NCI-H774 (cell line): ENCODE measurements around the gene PRKAG2.

Experiments
- DNase-seq: peaks from one replicate; lab custom pipeline; 2025; lab: John Stamatoyannopoulos, UW

Gene PRKAG2

DNA sequence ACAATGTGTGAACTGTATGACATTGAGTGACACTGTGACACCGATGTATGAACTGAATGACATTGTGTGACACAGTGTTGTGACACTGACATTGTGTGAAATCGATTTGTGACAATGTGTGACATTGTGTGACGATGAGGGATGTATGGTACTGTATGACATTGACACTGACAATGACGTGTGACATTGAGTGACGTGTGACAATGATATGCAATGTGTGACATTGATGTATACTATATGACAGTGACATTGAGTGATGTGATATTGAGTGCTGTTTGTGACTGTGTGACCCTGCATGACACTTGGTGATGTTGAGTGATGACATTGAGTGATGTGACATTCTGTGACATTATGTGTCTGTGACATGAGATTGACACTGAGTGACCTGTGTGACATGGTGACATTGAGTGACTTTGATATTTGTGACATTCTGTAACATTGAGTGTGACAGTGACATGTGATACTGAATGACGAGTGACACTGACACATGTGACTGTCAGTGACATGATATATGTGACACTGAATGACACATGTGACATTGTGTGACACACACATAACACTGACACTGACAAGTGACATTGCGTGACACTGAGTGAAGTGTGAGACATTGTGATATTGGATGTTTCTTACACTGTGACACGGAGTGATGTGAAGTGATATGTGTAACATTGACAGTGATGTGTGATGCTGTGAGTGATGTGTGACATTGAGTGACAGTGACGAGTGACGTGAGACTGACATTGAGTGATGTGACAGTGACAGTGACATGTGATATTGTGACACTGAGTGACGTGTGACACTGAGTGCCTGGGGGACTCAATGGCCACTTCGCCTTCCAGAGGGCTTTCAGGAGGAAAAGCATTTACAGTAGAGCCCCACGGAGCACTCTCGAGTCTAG, 167.5 kb downstream of the PRKAG2 start:
- no peak for DNase-seq

DNA sequence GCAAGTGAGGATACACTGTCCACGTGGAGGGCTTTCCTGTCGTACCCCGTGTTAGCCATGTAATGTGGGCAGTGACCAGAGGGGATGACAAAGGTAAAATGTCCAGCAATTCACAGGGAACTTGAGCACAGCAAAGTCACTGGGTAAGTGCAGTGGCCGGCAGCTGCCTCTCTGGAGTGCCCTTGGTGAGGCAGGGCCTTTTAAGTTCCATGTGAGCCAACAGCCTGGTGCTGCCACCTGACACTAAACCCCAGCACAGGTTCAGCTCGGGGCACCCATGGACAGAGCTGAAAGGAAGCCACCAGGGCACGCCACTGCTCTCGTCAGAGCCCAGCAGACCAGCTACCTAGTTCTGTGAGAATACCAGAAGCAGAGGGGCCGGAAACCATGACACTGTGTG, 168.3 kb downstream of the PRKAG2 start:
- DNase-seq = no peak

DNA sequence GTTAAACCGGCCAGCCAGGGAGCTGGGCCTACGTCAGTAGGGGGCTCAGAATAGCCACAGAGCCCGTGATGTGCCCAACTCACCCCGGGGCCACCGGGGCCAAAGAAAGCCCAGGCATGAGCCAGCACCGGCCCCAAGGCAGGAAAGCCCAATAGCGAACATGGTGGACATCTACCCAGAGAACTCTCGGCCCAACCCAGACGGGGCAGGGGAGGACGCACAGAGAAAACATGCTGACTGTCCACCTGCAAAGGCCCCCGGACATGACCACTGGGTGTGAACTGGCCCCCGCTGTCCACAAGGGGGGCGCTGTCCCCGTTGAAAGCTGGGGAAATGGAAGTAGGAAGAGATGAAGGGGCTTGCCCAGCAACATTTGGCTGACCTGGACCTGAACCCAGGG, 169.2 kb downstream of the PRKAG2 start:
- DNase-seq = no peak

DNA sequence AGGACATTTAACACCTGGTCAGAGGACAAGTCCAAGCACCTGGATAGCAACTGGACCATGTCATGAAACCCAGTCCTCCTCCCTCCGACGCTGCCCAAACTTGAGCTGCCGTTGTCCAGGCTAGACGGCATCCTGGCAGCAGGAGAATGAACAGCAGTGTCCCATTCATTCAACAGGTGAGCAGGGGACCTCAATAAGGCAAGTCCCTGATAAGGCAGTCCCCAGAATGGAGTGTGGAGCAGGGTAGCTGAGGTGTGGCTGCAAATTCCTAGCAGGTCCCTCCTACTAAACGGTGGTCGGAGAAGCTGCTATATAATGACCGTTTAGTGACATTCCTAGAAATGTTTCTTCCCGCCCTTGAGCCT, 169.8 kb downstream of the PRKAG2 start:
- DNase-seq = no peak

DNA sequence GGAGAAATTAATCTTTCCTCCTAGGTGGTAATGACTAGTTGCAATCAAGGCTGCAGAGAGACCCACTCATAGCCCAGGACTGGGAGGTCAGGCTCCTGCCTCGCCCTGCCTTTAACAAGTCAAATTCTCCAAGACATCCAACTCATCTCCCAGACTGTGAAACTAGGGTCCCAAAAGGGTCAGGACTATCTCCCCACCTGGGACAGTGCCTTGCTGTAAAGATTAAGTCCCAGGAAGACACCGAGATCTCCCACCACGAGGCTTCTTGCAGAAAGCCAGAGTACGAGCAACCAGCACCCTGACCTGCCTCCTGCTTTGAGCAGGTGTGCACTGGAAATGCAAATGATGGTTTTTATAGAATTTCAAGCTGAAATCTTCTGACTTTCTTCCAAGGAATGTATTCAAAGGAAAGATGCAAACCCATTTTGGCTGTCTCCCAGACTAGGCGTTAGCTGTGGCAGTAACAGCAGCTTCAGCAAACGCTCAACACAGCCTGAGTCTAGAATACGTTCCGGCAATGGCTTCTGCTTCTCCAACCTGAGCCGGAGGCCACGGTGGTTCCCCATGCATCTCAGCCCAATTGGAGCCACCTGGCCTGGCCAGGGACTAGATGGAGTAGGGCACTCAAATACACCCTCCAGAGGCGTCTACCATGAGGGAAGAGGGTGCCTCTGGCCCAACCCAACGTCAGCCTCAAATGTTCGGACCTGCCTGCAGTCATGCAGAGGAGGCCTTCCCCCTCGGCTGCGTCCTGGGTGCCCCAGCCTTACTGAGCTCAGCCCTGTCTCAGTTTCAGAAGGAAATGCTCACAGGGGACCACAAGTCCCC, 170.4 kb downstream of the PRKAG2 start:
- DNase-seq = no peak

DNA sequence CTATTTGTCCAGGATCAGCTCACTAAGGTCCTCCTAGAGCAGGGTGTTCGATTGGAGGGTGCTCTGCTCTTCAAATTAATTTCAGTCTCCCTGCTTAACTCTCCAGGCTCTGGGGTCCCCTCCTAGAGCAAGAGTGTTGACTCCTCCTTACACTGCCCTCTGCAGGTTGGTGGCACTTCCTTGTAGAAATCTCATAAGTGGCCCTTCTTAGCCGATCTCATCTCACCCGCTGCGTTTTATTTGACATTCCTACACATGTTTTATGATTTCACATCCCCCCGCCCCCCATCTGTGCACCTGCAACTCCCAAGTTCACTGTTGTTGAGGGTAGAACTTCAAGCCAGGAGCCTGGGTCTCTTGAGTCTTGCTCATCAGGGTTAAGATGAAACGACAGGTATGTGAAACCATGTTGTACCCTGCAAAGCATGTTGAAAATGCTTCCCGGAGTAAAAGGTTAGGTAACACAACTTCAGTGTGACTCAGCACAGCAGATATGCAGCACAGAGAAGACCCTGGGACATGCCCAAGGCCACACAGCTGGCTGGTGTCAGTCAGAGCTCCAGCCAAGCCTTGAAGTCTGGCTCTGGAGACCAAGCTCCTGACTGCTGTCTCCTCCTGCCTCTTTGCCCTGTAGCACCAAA, 171.2 kb downstream of the PRKAG2 start:
- no peak for DNase-seq

DNA sequence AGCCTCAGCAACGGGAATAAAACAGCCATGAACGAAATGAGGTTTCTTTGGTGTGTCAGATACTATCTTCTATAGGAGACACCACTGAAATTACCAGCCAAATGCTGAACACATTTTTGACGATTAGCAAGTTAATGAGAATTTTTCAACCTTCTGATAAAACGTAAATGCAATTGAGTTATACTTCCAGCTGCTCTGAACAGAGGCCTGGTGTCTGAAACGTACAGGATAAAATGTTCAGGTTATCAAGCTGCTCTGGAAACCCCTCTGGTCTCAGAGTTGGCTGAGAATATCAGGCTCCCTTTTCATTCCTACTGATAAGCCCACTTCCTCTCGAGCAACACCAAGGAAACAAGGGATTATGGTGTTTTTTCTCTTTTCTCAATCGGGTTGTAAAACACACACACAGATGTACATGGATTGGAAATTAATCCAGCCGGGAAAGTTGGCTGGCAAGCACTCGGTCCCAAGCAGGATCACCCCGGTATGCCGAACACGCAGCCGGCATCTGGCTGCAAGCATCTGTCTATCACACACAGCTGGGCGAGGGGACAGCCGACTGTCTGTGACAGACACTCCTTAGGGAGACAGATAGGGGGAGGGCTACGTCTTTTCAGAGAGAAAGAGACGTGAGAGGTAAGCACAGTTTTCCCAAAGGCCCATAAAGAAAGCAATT, 171.8 kb downstream of the PRKAG2 start:
- DNase-seq = no peak

DNA sequence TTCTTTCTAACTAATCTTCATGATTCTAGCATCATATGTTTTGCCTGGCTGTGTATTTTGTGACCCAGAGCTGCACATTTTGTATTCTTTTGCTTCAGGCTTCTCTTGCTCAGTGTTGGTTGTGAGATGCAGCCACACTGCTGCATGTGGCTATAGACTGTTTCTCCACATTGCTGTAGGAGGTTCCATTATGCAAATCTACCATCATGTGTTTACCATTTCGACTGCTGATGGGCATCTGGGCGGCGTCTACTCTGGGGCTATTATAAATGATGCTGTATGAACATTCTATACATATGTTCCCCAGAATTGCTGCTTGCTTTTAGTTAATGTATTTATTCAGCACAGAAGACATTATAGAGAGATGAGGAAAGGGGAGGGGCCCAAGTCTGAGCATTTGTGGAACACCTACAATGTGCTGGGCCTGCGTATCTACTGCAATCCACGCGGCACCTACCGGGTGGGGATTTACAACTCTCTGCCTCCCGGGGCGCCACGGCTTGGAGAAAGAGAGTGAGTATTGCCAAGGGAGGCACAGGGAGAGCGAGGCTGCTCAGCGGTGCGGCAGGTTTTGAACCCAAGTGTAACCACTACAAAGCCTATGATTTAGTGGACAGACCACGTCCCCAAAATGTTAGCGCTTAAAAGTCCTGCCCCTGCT, 172.5 kb downstream of the PRKAG2 start:
- DNase-seq = no peak

DNA sequence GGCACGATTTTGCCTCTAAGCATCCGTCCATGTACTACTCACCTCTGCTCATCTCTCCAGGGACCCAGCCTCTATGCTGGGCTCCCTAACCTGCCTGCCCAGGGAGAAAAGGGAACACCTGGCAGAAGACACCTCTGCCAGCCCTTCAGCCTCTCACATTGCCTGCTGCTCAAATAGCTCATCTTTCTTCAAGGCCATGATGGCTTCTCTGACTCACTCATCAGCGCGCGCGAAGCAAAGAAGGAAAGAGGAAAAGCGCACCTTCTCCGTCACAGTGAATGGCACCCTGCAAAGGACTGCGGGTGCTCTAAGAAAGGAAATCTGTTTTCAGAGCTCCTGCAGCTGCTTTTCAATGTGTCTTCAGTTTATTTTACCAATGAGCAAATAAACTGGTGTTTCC, 174.0 kb downstream of the PRKAG2 start:
- DNase-seq = no peak

DNA sequence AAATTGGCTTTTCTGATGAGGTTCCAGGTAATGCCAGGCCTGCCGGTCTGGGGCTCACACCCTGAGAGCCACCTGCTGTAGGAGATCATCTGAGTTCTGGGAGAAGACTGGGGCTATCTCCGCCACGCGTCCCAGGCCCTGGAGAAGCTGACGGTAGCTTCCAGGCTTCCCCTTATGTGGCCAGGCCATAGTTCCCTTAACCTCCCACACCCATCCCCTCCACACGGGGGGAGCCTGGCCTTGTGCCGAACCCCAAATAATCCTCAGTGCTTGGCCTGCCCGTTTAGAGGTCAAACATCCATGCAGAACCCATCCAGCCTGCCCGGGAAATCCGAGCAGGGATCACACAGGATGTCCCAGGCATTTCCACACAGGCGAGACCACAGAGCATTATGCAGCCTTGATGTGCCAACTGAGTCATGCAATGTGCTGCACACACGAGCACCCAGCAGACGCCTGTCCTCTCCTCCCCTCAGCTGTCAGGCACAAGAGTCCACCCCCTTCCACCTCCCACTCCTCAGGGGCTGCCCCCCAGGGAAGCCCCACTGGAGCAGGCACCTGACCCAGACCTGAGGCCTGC, 176.2 kb downstream of the PRKAG2 start:
- no peak for DNase-seq

DNA sequence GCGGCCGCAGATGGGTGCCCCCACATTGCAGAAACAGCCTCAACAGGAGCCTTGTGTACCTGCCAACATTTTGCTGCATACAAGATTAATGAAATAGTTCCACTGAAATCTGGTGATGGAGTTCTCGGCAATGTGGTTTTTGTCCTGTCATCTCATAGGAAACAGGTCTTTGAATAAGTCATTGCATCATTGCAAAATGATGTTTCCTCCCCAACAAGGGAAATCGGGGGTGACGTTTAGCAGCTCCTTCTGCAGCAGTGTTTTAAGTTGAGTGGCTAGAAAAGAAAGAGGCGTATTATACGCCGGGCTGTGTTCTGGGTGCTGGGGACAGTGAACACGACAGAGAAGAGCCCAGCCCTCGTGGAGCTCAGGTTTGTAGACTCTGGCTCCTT, 177.0 kb downstream of the PRKAG2 start:
- DNase-seq = no peak

DNA sequence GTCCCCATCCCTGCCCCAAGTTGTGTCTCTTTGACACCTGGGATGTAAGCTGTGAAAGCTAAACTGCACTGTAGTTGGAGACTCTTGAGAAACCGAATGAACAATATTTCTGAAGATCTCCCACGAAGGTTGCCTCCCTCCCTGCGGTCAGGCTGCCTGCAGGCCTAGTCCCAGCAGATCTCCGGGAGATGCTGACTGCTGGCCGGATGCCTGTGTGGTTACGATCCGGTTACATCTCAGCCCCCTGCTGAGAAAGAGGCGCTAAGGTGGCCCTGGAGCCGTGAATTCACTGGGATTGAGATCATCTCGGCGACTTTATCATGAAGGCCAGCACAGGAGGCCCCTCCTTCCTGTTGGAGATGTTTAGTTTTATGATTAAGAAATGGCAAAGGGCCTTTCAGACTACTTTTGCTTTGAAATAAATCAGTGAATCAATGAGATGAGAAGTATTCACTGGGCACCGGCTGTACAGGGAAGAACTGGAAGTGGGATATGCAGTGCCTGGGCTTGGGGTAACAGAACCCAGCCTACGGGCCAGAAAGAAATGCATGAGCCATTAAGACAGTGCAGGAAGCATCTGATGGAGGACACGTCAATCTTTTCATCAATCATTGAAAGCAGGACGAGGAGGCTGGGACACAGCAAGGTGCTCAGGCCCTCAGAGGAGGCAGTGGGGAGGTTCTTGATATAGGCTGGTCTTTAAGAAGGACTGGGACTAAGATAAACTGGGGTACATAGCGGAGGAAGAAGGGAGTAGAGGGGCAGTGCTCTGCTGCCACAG, 177.6 kb downstream of the PRKAG2 start:
- DNase-seq = no peak

DNA sequence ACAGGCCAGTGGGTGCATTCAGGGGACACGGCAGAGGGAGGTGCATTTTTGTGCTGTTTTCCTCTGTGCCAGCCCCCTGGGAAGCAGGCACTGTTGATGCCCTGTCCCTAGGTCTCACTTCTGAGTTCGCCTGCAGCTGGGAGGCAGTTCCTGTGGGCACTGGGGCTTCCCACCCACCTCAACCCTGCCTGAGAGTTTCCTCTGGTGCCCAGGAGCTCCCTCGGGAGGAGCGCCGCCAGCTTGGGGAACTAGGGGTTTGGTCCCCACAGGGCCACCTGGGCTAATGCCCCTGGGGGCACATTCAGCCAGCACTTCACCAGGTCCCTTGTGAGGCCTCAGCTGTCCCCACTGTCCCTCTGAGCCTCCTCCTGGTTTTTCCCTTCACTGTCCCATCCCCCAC, 179.0 kb downstream of the PRKAG2 start:
- no peak for DNase-seq

DNA sequence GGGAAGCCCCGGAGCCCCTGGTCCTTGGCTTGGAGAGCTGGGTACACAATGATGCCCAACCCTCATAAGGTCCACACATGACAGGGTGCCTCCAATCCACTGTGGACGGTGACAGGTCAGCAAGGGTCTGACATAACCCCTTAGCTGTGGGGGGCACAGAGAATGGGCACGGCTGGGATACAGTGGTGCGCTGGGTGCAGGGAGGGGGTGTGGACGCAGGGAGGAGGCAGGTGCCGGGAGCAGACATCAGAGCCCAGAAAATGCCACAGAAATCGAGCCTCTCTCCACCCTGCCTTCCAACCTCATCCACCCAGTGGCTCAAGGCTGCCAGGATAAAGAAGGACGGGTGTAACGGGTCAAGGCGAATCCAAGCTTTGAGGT, 179.4 kb downstream of the PRKAG2 start:
- no peak for DNase-seq

DNA sequence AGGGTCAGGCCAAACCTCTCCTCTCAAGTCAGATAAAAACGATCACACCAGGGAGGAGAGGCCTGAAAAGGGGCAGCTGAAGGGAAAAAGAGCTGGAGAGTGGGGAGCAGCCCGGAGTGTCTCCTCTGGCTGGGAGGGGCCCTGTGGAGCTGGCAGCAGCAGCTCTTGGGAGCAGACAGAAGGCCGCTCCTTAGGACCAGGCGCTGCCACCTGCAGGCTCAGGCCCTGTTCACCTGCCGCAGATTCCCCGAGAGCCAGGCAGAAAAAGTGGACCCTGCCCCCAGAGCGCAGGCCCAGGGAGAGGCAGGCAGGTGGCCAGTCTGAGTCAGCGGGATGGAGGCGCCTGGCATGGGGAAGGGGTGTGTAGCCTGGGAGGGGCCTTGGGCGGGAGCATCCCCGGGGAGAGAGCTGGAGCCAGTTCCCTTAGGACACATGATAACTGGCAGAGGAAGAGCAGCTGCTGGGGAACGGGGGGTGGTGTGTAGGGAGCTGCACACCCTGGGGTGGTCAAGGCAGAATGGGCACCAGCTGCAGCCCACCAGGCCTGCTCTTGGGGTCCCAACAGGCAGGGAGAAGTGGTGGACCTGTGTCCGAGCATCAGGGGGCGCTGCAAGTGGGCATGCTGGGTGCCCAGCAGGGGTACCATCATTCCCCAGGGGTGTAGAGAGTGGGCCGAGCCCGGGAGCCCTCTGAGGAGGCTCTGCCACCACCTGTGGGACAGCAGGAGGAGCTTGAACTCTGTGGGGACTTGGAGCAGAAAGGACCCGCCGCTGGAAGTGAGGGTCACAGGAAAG, 180.0 kb downstream of the PRKAG2 start:
- peak; percentile 11 for DNase-seq

DNA sequence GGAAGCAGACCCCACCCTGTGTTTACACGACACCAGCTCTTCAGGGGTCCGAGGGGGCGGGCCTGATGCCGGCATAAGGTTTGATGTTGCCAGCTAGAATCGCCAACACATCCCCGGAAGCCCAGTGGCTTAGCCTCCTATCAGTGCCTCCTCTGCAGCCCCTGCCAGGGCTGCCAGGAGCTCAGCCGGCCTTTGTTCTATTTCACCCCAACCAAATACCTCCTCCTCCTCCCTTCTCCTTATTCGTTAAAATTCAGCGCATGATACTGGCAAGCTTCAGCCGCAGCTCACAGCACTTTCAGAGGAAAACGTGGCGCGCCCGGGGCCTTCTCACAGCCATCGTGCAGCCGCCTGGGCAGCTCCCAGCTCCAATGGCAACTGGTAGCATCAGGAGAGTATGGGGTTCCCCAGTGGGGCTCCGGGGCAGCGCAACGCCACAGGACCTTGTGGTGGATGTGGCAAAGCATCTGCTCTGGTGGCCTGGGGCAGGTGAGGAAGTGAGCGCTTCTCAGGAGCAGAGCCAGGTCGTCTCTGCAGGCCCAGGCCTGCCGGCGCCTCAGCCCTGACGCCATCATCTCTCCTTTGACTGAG, 180.9 kb downstream of the PRKAG2 start:
- no peak for DNase-seq

DNA sequence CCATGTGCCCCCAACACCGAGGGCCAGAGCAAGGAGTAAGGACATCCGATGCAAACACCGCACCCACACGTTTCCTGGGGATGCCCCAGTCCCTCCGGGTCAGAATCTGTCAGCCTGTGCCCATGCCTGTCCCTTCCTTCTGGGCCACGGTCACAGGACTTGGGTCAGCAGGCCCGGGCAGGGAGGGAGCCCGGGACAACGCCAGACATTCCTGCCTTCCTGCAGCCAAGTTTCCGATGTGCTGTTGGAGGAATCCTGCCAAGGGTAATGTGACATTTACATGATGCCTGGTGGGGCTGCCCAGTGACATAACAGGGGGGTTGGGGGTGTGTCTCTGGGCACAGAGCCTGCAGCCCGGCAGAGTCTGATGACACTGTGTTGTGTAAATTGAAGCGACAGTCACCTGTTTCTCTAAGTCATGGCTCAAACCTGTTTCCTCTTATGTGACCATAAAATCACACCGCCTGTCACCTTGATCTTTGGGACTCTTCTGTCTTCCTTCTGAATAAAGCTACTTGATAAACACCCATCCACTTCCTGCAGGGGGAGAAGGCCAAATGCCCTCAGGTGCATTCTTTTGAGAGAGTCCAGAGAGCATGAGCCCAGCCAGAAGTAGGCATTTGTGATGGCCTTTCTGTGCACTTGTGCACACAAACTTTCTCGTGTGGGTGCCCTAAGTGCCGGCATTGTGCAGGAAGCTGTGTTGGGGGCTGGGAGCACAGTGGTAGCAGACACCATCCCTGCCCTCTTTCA, 181.9 kb downstream of the PRKAG2 start:
- no peak for DNase-seq

DNA sequence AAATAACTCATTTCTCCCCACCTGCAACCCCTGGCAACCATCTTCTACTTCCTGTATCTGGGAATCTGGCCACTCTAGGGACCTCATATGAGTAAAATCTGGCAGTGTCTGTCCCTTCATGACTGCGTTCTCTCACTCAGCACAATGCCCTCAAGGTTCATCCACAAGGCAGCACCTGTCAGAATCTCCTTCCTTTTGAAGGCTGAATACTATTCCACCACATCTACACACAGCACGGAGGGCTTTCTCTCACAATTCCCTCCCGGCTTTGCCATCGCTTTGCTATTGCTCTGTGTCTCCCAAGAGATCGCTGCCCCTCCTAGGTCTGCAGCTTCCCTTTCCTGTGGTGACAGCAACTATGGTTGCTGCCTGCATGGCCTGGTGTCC, 182.5 kb downstream of the PRKAG2 start:
- no peak for DNase-seq

DNA sequence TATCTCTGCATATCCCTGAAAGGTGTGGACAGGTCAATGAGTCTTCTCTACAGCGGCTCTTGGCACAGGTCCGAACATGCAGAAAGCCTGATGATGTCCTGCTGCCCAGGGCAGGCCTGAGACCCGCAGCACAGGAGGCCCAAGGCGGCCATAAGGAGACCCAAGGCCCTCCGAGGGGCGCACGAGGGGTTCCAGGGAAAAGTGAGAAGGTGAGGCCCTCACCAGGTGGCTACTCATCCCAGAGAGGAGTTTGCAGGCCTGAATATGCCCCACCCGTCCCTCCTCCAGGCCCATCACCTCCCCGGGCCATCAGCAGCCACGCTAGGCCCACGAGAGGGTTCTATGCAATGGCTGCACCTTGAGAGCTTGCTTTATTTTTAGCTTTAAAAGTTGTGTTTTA, 183.8 kb downstream of the PRKAG2 start:
- no peak for DNase-seq
